Measurements from ENCODE around the gene IL9. TPM values are rescaled to one million over a fixed set of nuclear protein-coding genes. Genes with fewer than 3 reads are reported as not detected.
A peak's percentile ranks its signal among the peaks of the same experiment; 100 is the strongest.

The IL9 gene
- total RNA-seq, 1 donor from 2014 or later = not detected

DNA sequence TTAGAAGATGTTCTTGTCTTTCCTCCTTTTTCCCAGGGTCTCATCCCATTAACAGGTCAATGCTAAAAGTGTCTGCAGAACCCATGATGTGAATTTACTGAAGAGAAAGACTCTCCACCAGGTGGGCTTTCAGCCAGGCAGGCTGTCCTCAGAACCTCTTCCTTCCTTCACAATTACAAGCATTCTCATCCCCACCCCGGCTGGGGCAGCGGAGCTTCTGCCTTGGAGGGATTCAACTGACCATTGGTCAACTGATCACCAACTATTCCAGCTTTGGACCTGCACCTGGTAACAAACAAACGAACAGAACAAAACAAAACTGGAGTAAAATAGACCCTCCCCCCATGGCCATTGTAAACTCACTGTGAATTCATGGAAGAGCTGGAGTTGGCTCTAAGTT, 12.6 kb downstream of the IL9 start:
- H3K4me3 ChIP-seq (ENCODE audit: low read length in 3 of 3) = no peak overlapping the region
- H3K9me3 ChIP-seq (ENCODE audit: control insufficient read depth in 3 of 3, low read length in 3 of 3) = no peaks in the 10 kb centered on the region
- H3K4me1 ChIP-seq (ENCODE audit: control insufficient read depth in 3 of 3, insufficient read depth in 3 of 3, low read length in 3 of 3) = peaks cover 15 to 18% (median 16%) of the 10 kb centered on the region in 3 donors
- peaks cover 9 to 13% (median 13%) of the 10 kb centered on the region in 3 donors for H3K27me3 ChIP-seq (ENCODE audit: control insufficient read depth in 3 of 3, insufficient read depth in 3 of 3, low read length in 3 of 3)
- no peak overlapping the region for H3K27ac ChIP-seq (ENCODE audit: low read depth, low read length)
- H3K9ac ChIP-seq (ENCODE audit: low read depth in 1 of 3, low read length in 3 of 3) = no peak overlapping the region
- H3K36me3 ChIP-seq (ENCODE audit: control insufficient read depth in 3 of 3, insufficient read depth in 3 of 3, low read length in 3 of 3) = no peaks in the 10 kb centered on the region

GRCh38 chr5:135881819-135882218, 13.8 kb downstream of the IL9 start:
- Histone ChIP-seq H3K9ac (ENCODE audit: low read depth in 1 of 3, low read length in 3 of 3) (no peak overlapping the region), H3K9me3 (ENCODE audit: control insufficient read depth in 3 of 3, low read length in 3 of 3) (no peaks in the 10 kb centered on the region), H3K36me3 (ENCODE audit: control insufficient read depth in 3 of 3, insufficient read depth in 3 of 3, low read length in 3 of 3) (no peaks in the 10 kb centered on the region), H3K4me3 (ENCODE audit: low read length in 3 of 3) (no peak overlapping the region), H3K27ac (ENCODE audit: low read depth, low read length) (no peak overlapping the region), H3K27me3 (ENCODE audit: control insufficient read depth in 3 of 3, insufficient read depth in 3 of 3, low read length in 3 of 3) (peaks cover 9 to 13% (median 11%) of the 10 kb centered on the region in 3 donors), H3K4me1 (ENCODE audit: control insufficient read depth in 3 of 3, insufficient read depth in 3 of 3, low read length in 3 of 3) (peaks cover 26 to 30% (median 26%) of the 10 kb centered on the region in 3 donors)

DNA sequence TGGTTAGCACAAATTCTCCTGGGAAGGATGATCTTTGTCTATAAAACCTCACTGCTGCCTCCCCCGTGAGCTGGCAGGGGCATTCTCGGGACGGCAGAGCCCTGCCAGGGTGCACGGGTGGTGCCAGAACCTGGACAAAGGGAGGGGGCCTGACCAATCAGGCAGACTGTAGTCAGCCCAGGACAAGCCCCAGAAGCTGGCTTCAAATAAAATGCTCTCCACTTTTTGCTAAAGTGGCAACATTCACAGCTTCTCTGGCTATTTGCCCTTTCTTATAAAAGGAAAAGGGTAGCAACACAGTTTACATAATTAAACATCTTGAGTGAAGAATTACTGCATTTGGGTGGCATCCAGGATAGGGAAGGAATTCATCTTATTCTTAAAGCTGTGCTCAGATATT, 14.4 kb downstream of the IL9 start:
- H3K27ac ChIP-seq (ENCODE audit: low read depth, low read length) = no peak overlapping the region
- no peaks in the 10 kb centered on the region for H3K9me3 ChIP-seq (ENCODE audit: control insufficient read depth in 3 of 3, low read length in 3 of 3)
- H3K4me3 ChIP-seq (ENCODE audit: low read length in 3 of 3) = no peak overlapping the region
- H3K9ac ChIP-seq (ENCODE audit: low read depth in 1 of 3, low read length in 3 of 3) = no peak overlapping the region
- H3K27me3 ChIP-seq (ENCODE audit: control insufficient read depth in 3 of 3, insufficient read depth in 3 of 3, low read length in 3 of 3) = peaks cover 9 to 13% (median 11%) of the 10 kb centered on the region in 3 donors
- no peaks in the 10 kb centered on the region for H3K36me3 ChIP-seq (ENCODE audit: control insufficient read depth in 3 of 3, insufficient read depth in 3 of 3, low read length in 3 of 3)
- peaks cover 26 to 30% (median 27%) of the 10 kb centered on the region in 3 donors for H3K4me1 ChIP-seq (ENCODE audit: control insufficient read depth in 3 of 3, insufficient read depth in 3 of 3, low read length in 3 of 3)

DNA sequence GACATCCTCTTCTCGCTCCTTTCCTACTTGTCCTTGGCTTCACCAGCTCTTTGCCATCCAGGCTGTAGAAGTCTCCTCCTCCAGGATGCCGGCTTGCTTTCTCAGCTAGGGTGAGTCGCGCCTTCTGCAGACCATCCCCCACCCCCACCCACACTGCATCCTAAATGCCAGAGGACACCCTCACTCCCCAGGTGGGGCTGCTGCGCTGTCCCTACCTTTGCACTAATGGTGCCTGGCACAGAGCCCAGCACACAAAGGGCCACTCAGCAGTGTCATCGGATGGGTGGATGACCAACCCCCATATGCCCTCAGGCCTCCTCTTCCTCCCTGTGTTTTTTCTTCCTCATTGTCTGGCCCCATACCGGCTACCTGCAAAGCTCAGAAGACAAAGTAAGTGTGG, 14.8 kb downstream of the IL9 start:
- H3K27ac ChIP-seq (ENCODE audit: low read depth, low read length) = no peak overlapping the region
- peaks cover 9 to 13% (median 11%) of the 10 kb centered on the region in 3 donors for H3K27me3 ChIP-seq (ENCODE audit: control insufficient read depth in 3 of 3, insufficient read depth in 3 of 3, low read length in 3 of 3)
- H3K4me3 ChIP-seq (ENCODE audit: low read length in 3 of 3) = no peak overlapping the region

GRCh38 chr5:135880278-135880677, 15.4 kb downstream of the IL9 start:
- peaks cover 26 to 30% (median 27%) of the 10 kb centered on the region in 3 donors for H3K4me1 ChIP-seq (ENCODE audit: control insufficient read depth in 3 of 3, insufficient read depth in 3 of 3, low read length in 3 of 3)
- no peaks in the 10 kb centered on the region for H3K9me3 ChIP-seq (ENCODE audit: control insufficient read depth in 3 of 3, low read length in 3 of 3)
- H3K9ac ChIP-seq (ENCODE audit: low read depth in 1 of 3, low read length in 3 of 3) = no peak overlapping the region
- peaks cover 7 to 10% (median 8%) of the 10 kb centered on the region in 3 donors for H3K27me3 ChIP-seq (ENCODE audit: control insufficient read depth in 3 of 3, insufficient read depth in 3 of 3, low read length in 3 of 3)
- H3K27ac ChIP-seq (ENCODE audit: low read depth, low read length) = no peak overlapping the region
- no peak overlapping the region for H3K4me3 ChIP-seq (ENCODE audit: low read length in 3 of 3)
- no peaks in the 10 kb centered on the region for H3K36me3 ChIP-seq (ENCODE audit: control insufficient read depth in 3 of 3, insufficient read depth in 3 of 3, low read length in 3 of 3)

More for the DNA sequence above, 14.8 kb downstream of the IL9 start:
- H3K36me3 ChIP-seq (ENCODE audit: control insufficient read depth in 3 of 3, insufficient read depth in 3 of 3, low read length in 3 of 3) = no peaks in the 10 kb centered on the region
- no peaks in the 10 kb centered on the region for H3K9me3 ChIP-seq (ENCODE audit: control insufficient read depth in 3 of 3, low read length in 3 of 3)
- peaks cover 26 to 30% (median 27%) of the 10 kb centered on the region in 3 donors for H3K4me1 ChIP-seq (ENCODE audit: control insufficient read depth in 3 of 3, insufficient read depth in 3 of 3, low read length in 3 of 3)
- no peak overlapping the region for H3K9ac ChIP-seq (ENCODE audit: low read depth in 1 of 3, low read length in 3 of 3)

DNA sequence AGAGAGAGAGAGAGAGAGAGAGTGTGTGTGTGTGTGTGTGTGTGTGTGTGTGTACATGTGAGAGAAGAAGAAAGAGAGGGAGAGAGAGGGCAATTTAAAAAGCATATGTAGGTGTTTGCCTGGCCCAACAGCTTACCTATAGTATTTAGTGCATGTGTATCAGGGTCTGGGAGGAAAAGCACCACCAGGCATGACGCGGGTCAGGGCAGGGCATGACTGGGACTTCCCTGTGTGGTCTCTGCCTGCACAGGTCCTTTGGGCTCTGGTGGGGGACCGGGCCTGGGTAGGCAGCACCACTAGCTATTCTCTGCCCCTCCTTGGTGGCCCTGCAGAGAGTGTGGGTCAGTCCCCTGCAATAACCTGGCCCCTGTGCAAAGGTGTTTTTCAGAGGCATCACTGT, 16.1 kb downstream of the IL9 start:
- Histone ChIP-seq H3K9ac (ENCODE audit: low read depth in 1 of 3, low read length in 3 of 3) (no peak overlapping the region), H3K36me3 (ENCODE audit: control insufficient read depth in 3 of 3, insufficient read depth in 3 of 3, low read length in 3 of 3) (no peaks in the 10 kb centered on the region), H3K4me3 (ENCODE audit: low read length in 3 of 3) (no peak overlapping the region), H3K27me3 (ENCODE audit: control insufficient read depth in 3 of 3, insufficient read depth in 3 of 3, low read length in 3 of 3) (peaks cover 0 to 4% (median 3%) of the 10 kb centered on the region in 3 donors), H3K27ac (ENCODE audit: low read depth, low read length) (no peak overlapping the region), H3K9me3 (ENCODE audit: control insufficient read depth in 3 of 3, low read length in 3 of 3) (no peaks in the 10 kb centered on the region), H3K4me1 (ENCODE audit: control insufficient read depth in 3 of 3, insufficient read depth in 3 of 3, low read length in 3 of 3) (peaks cover 26 to 30% (median 27%) of the 10 kb centered on the region in 3 donors)

GRCh38 chr5:135878156-135878620, 17.5 kb downstream of the IL9 start:
- H3K27ac ChIP-seq (ENCODE audit: low read depth, low read length) = no peak overlapping the region
- peaks cover 26 to 30% (median 27%) of the 10 kb centered on the region in 3 donors for H3K4me1 ChIP-seq (ENCODE audit: control insufficient read depth in 3 of 3, insufficient read depth in 3 of 3, low read length in 3 of 3)
- H3K36me3 ChIP-seq (ENCODE audit: control insufficient read depth in 3 of 3, insufficient read depth in 3 of 3, low read length in 3 of 3) = no peaks in the 10 kb centered on the region

DNA sequence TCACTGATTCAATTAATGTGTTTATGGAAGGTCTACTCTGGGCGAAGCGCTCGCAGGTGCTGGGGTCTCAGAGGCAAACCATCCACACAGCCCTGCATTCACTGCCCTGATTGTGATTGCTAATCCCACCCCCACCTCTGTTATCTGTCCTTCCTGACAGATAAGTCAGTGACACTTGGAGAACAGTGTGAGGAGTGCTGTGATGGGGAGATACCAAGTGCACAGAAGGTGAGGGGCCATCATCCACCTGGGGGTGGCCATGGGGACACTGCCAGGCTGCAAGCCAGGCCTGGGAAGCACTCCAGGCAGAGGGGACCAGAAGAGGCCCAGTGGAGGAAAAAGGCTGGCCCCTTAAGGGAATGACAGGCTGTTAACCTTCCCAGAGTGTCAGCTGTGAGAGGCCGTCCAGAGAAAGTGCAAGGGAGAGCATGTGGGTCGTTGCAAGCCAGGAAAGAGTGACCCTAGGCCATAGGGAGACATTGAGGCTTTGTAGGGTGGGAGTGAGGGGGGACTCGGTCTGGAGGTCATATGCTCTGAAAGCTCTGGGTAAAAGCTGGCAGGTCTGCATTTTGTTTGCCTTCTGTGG, 18.0 kb downstream of the IL9 start:
- peaks cover 26 to 30% (median 27%) of the 10 kb centered on the region in 3 donors for H3K4me1 ChIP-seq (ENCODE audit: control insufficient read depth in 3 of 3, insufficient read depth in 3 of 3, low read length in 3 of 3)
- H3K27me3 ChIP-seq (ENCODE audit: control insufficient read depth in 3 of 3, insufficient read depth in 3 of 3, low read length in 3 of 3) = no peaks in the 10 kb centered on the region
- peak overlapping the region in 1 of 3 donors; percentile 13 for H3K4me3 ChIP-seq (ENCODE audit: low read length in 3 of 3)
- H3K9ac ChIP-seq (ENCODE audit: low read depth in 1 of 3, low read length in 3 of 3) = peak overlapping the region in 1 of 3 donors; percentile 45
- no peaks in the 10 kb centered on the region for H3K36me3 ChIP-seq (ENCODE audit: control insufficient read depth in 3 of 3, insufficient read depth in 3 of 3, low read length in 3 of 3)
- H3K9me3 ChIP-seq (ENCODE audit: control insufficient read depth in 3 of 3, low read length in 3 of 3) = no peaks in the 10 kb centered on the region
- no peak overlapping the region for H3K27ac ChIP-seq (ENCODE audit: low read depth, low read length)

More at GRCh38 chr5:135878156-135878620, 17.5 kb downstream of the IL9 start:
- Histone ChIP-seq H3K27me3 (ENCODE audit: control insufficient read depth in 3 of 3, insufficient read depth in 3 of 3, low read length in 3 of 3) (peaks cover 0 to under 1% (median 0%) of the 10 kb centered on the region in 3 donors), H3K9ac (ENCODE audit: low read depth in 1 of 3, low read length in 3 of 3) (peak overlapping the region in 1 of 3 donors; percentile 45), H3K4me3 (ENCODE audit: low read length in 3 of 3) (no peak overlapping the region), H3K9me3 (ENCODE audit: control insufficient read depth in 3 of 3, low read length in 3 of 3) (no peaks in the 10 kb centered on the region)

DNA sequence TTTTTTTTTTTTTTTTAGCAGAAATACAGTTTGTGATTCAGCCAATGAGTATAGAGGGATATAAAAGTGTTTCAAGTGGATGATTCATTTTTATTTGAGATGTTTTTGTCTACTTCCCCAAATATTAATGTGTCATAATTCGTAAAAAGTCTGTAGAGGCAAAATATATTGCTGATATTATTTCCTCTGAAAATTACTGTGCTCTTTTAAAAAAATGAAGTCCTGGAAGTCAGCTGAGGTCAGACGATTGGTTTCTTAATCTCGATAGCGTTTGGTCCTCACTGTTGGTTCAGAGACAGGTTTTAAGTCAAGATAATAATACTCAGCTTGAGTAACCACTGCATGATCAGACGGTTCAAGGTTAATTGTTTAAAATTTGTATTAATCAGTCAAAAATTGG, 19.5 kb downstream of the IL9 start:
- Histone ChIP-seq H3K4me1 (ENCODE audit: control insufficient read depth in 3 of 3, insufficient read depth in 3 of 3, low read length in 3 of 3) (peaks cover 26 to 30% (median 26%) of the 10 kb centered on the region in 3 donors), H3K9me3 (ENCODE audit: control insufficient read depth in 3 of 3, low read length in 3 of 3) (no peaks in the 10 kb centered on the region), H3K27me3 (ENCODE audit: control insufficient read depth in 3 of 3, insufficient read depth in 3 of 3, low read length in 3 of 3) (no peaks in the 10 kb centered on the region), H3K36me3 (ENCODE audit: control insufficient read depth in 3 of 3, insufficient read depth in 3 of 3, low read length in 3 of 3) (no peaks in the 10 kb centered on the region), H3K4me3 (ENCODE audit: low read length in 3 of 3) (no peak overlapping the region), H3K9ac (ENCODE audit: low read depth in 1 of 3, low read length in 3 of 3) (no peak overlapping the region), H3K27ac (ENCODE audit: low read depth, low read length) (no peak overlapping the region)

- Histone ChIP-seq H3K9me3 (ENCODE audit: control insufficient read depth in 3 of 3, low read length in 3 of 3) (no peaks in the 10 kb centered on the region), H3K36me3 (ENCODE audit: control insufficient read depth in 3 of 3, insufficient read depth in 3 of 3, low read length in 3 of 3) (no peaks in the 10 kb centered on the region), H3K27me3 (ENCODE audit: control insufficient read depth in 3 of 3, insufficient read depth in 3 of 3, low read length in 3 of 3) (no peaks in the 10 kb centered on the region), H3K9ac (ENCODE audit: low read depth in 1 of 3, low read length in 3 of 3) (no peak overlapping the region), H3K27ac (ENCODE audit: low read depth, low read length) (no peak overlapping the region), H3K4me3 (ENCODE audit: low read length in 3 of 3) (no peak overlapping the region), H3K4me1 (ENCODE audit: control insufficient read depth in 3 of 3, insufficient read depth in 3 of 3, low read length in 3 of 3) (peaks cover 24 to 30% (median 26%) of the 10 kb centered on the region in 3 donors)
Observed at GRCh38 chr5:135875567-135875966, 20.1 kb downstream of the IL9 start.

Measured in skeletal muscle tissue (tissue), 4 donors.